Fibroblast of mammary gland (primary cell): ENCODE measurements around the gene PAX6.

Source experiments
- DNase-seq: peaks from one replicate; pipeline ENCODE4 v3.0.0-alpha.2; 2010; ENCODE audit warnings: low read depth
- H3K4me3 ChIP-seq: 2 replicates; pipeline ENCODE4 v1.5.1; 2011; ENCODE audit warnings: low read depth, mild to moderate bottlenecking, low read length, moderate library complexity; ENCODE audit not compliant: control insufficient read depth
- CTCF ChIP-seq: conservative IDR thresholded peaks from 2 replicates; pipeline ENCODE4 v1.5.1; 2011; ENCODE audit warnings: low read depth, low read length, inconsistent platforms; ENCODE audit not compliant: control insufficient read depth, insufficient read depth

Gene PAX6

GRCh38 chr11:31822927-31823643, 12.0 kb upstream of the PAX6 start:
- no peak overlapping the region for H3K4me3 ChIP-seq
- no peak for TF ChIP-seq CTCF
- DNase-seq: no peak

- DNase-seq: no peak
- no peak overlapping the region for H3K4me3 ChIP-seq
- TF ChIP-seq CTCF: no peak
Measured at GRCh38 chr11:31822175-31822926, 11.2 kb upstream of the PAX6 start.

- TF ChIP-seq CTCF: no peak
- no peak overlapping the region for H3K4me3 ChIP-seq
- no peak for DNase-seq
Measured at GRCh38 chr11:31821766-31822165, 10.6 kb upstream of the PAX6 start.

GRCh38 chr11:31821235-31821764, 10.2 kb upstream of the PAX6 start:
- TF ChIP-seq CTCF: no peak
- no peak for DNase-seq
- H3K4me3 ChIP-seq: no peak overlapping the region

GRCh38 chr11:31820438-31820818, 9.3 kb upstream of the PAX6 start:
- TF ChIP-seq CTCF: no peak
- DNase-seq: no peak
- H3K4me3 ChIP-seq: no peak overlapping the region

- H3K4me3 ChIP-seq: no peak overlapping the region
Measured at GRCh38 chr11:31819621-31820437, 8.7 kb upstream of the PAX6 start.

More at GRCh38 chr11:31819621-31820437, 8.7 kb upstream of the PAX6 start:
- DNase-seq: no peak
- no peak for TF ChIP-seq CTCF
